Type B pancreatic cell (in vitro differentiated cells): Measurements from ENCODE around the gene FBXO21. TPM values are rescaled to one million over a fixed set of nuclear protein-coding genes. Genes with fewer than 3 reads are reported as not detected.
"Not testable (repeated sequence)": the region's sequence is repeated elsewhere in the genome, so short reads cannot be mapped to it uniquely, and the experiment has no call there.

Experiments
- DNase-seq: peaks from one replicate; pipeline ENCODE4 v3.0.0; 2021; ENCODE audit warnings: mixed read lengths; ENCODE audit not compliant: unreplicated experiment; ENCODE audit errors: extremely low spot score
- H3K27ac Mint-ChIP-seq: 2 replicates; pipeline ENCODE4 v1.8.0; 2021; ENCODE audit warnings: mild to moderate bottlenecking, mixed read lengths
- H3K27me3 Mint-ChIP-seq: 2 replicates; pipeline ENCODE4 v1.8.0; 2021; ENCODE audit warnings: mixed read lengths
- H3K36me3 Mint-ChIP-seq: 2 replicates; pipeline ENCODE4 v1.8.0; 2021; ENCODE audit warnings: mixed read lengths
- H3K4me1 Mint-ChIP-seq: one replicate; pipeline ENCODE4 v1.8.0; 2021; ENCODE audit warnings: mixed read lengths; ENCODE audit not compliant: unreplicated experiment
- H3K4me3 Mint-ChIP-seq: 2 replicates; pipeline ENCODE4 v1.8.0; 2021; ENCODE audit warnings: mild to moderate bottlenecking, mixed read lengths
- H3K9me3 Mint-ChIP-seq: 2 replicates; pipeline ENCODE4 v1.8.0; 2021; ENCODE audit warnings: mixed read lengths
- CTCF ChIP-seq: fragments of 200-600 bp; sonication (generic); conservative IDR thresholded peaks from 2 replicates; pipeline ENCODE4 v1.5.0; 2021; ENCODE audit warnings: antibody characterized with exemption, mild to moderate bottlenecking
- total RNA-seq: library from RNA; stranded (reverse); gene quantifications from 2 replicates; pipeline ENCODE4 v1.2.1, GENCODE V29; 2021; ENCODE audit warnings: low replicate concordance

The FBXO21 gene
- total RNA-seq, 1 donor from 2014 or later: 53.3 TPM

DNA sequence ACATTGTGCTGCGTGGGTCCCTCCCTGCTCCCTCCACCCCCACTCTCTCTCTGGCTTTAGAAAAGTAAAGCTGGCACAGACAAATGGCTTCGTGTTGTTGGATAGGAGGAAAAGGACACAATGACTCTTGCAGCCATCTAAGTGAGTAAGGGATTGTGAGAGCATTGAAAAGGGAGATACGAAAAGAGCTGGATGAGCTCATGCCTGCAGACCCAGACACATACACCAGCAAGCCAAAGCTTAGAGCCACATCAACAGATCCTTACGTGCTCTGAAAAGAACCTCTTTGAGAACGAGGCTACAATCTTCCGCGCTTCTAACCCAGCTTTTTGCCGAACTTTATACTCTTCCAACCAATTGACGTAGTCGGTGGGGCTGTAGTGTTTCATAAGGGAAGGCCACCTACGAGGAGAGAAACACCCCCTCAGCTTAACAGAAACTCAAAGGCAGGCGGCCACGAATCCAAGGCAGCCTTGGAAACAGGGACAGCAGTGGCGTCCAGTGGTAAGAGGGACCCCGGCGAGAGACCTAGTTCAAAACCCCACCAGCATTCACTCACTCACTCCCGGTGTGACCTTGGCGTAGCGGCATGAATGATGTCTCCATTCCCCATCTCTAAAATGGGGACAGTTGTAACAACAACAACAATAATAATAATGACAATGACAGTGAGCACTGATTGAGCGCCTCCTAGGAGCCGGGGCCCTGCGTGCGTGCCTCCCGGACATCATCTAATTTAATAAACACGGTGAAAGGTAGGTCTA lies 1.1 kb downstream of the FBXO21 start:
- Mint-ChIP-seq H3K27me3 (peaks cover 4% of the 10 kb centered on the region), H3K9me3 (no peaks in the 10 kb centered on the region), H3K4me3 (peak overlapping the region; percentile 90), H3K36me3 (peaks cover 20% of the 10 kb centered on the region), H3K4me1 (peaks cover 24% of the 10 kb centered on the region), H3K27ac (peak overlapping the region; percentile 82)
- TF ChIP-seq CTCF: no peak
- no peak for DNase-seq

DNA sequence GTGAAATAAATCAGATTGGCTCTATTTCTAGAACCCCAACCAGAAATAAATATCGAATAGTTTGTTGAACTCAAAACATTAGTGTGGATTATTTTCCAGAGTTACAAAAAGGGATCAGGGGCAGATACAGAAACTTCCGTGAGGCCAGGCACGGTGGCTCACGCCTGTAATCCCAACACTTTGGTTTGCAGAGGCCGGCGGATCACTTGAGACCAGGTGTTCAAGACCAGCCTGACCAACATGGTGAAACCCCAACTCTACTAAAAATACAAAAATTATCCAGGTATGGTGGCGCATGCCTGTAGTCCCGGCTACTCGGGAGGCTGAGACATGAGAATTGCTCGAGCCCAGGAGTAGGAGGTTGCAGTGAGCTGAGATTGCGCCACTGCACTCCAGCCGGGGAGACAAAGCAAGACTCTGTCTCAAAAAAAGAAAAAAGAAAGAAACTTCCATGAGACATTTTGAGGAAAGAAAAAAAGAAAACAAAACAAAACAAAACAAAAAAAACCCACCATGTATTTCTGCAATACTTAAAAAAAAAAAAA lies 2.1 kb downstream of the FBXO21 start:
- peak overlapping the region; percentile 90 for H3K4me3 Mint-ChIP-seq

DNA sequence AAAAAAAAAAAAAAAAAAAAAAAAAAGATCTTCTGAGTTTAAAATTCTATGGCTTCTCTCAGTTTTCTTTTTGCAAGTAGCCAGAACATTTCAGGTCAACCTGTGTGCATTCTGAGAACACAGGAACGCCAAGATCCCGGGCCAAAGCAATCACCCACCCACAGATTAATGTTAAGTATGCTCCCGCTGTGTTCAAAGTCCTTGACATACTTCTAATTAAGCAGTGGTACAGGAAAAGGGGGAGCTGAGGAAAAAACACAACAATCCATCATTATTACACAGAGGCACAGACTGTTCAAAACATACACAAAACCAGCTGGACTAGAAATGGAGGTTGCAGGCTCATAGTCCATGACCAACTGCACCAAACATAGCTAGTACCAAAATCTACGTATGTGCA lies 2.8 kb downstream of the FBXO21 start:
- peaks cover 28% of the 10 kb centered on the region for H3K36me3 Mint-ChIP-seq
- peaks cover 4% of the 10 kb centered on the region for H3K9me3 Mint-ChIP-seq
- no peak for TF ChIP-seq CTCF
- H3K27ac Mint-ChIP-seq: peak overlapping the region; percentile 80
- DNase-seq: no peak
- H3K27me3 Mint-ChIP-seq: peaks cover 4% of the 10 kb centered on the region
- peaks cover 24% of the 10 kb centered on the region for H3K4me1 Mint-ChIP-seq
- H3K4me3 Mint-ChIP-seq: peak overlapping the region; percentile 77

More for the DNA sequence above, 2.1 kb downstream of the FBXO21 start:
- Mint-ChIP-seq H3K36me3 (peaks cover 28% of the 10 kb centered on the region), H3K27ac (no peak overlapping the region), H3K9me3 (peaks cover 4% of the 10 kb centered on the region), H3K4me1 (peaks cover 24% of the 10 kb centered on the region), H3K27me3 (peaks cover 4% of the 10 kb centered on the region)
- no peak for DNase-seq
- no peak for TF ChIP-seq CTCF

DNA sequence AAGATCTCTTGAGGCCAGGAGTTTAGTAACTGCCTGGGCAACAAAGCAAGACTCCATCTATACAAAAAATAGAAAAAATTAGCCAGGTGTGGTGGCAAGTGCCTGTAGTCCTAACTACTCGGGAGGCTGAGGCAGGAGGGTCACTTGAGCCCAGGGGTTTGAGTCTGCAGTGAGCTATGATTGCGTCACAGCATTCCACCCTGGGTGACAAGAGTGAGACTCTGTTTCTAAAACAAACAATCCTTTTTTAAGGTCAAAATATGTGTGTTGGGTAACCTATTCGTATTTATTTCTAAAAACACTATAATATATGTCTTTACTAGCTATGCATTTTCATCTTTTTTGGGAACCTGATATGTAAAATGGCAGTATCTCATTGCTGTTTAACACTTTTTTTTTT lies 7.4 kb downstream of the FBXO21 start:
- Mint-ChIP-seq H3K9me3 (peaks cover 8% of the 10 kb centered on the region), H3K4me1 (peaks cover 8% of the 10 kb centered on the region), H3K27me3 (no peaks in the 10 kb centered on the region), H3K36me3 (peaks cover 53% of the 10 kb centered on the region), H3K4me3 (no peak overlapping the region), H3K27ac (no peak overlapping the region)
- DNase-seq: no peak
- TF ChIP-seq CTCF: no peak

DNA sequence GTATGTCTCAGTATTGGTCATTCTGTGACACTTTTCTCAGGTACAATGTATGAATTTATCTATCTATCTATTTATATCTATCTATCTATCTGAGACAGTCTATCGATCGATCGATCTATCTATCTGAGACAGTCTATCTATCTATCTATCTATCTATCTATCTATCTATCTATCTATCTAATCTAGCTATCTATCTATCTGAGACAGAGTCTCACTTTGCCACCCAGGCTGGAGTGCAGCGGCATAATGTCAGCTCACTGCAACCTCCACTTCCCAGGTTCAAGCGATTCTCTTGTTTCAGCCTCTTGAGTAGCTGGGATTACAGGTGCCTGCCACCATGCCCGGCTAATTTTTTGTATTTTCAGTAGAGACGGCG lies 8.8 kb downstream of the FBXO21 start:
- H3K9me3 Mint-ChIP-seq, H3K4me3 Mint-ChIP-seq, H3K27ac Mint-ChIP-seq, DNase-seq, H3K4me1 Mint-ChIP-seq, H3K27me3 Mint-ChIP-seq: not testable (repeated sequence)
- peaks cover 56% of the 10 kb centered on the region for H3K36me3 Mint-ChIP-seq

DNA sequence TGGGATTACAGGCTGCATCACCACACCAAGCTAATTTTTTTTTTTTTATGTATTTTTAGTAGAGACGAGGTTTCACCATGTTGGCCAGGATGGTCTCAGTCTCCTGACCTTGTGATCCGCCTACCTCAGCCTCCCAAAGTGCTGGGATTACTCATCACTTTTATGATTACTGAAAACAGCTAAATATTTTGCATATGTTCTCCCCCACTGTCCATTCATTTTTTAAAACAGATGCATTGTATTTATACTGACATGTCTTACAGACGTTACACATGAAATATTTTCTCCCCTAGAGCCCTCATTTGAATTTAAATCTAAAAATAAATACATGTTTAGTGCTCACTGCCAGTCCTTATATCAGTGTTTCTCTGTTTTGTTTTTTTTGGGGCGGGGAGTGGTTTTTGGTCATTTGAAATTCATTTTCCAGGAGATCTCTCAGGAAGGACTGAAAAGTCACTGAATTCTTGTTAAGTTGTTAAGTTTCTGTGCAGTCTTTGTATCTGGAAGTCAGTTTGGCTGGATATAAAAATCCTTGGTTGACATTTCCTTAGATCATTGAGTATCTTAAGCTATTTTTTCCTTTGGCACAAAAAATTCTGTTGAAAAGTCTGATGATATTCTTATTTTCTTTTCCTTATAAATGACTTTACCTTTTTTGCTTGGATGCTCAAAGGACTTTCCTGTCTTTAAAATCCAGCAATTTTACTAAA lies 9.4 kb downstream of the FBXO21 start:
- H3K9me3 Mint-ChIP-seq: peaks cover 8% of the 10 kb centered on the region
- DNase-seq: no peak
- H3K4me3 Mint-ChIP-seq: no peak overlapping the region
- peaks cover 61% of the 10 kb centered on the region for H3K36me3 Mint-ChIP-seq
- H3K27ac Mint-ChIP-seq: no peak overlapping the region
- TF ChIP-seq CTCF: no peak
- peaks cover 4% of the 10 kb centered on the region for H3K4me1 Mint-ChIP-seq
- H3K27me3 Mint-ChIP-seq: no peaks in the 10 kb centered on the region
